Measurements from ENCODE around the gene SLC12A8.

The SLC12A8 gene

DNA sequence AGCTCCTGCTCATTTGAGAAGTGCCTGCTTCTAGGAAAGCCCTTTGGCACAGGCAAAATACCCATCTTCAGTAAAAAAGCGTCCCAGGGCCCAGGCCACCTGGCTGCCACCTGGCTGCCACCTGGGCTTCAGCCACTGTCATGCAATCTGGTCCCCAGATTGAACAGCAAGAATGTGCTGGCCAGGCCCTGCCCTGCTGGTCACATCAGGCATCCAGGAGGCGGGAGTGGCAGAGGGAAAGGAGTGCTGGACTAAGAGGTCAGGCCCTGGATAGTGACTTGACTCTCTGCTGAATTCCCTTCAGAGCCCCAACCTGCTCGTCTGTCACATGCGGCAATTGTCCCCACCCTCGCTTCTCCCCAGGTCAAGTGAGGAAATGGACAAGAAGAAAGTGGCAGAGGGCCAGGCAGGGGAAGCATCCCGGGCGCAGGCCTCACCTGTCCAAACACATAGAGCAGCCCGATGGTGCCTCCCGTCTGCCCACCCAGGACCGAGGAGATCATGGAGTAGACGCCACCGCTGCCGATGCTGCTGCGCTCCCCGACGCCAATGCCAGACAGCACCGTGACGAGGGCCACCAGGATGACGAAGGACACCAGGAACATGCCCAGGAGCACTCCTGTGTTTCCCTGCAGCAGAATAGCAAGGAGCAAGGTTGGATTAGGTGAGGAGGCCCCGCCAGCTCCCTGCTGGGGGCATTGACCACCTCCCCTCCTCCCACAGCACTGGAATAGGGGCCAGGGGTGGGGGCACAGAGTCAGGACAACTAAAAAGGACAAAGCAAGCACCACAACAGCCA is 25.5 kb downstream of the SLC12A8 start:
- no peak for DNase-seq (ENCODE audit: low read depth)

DNA sequence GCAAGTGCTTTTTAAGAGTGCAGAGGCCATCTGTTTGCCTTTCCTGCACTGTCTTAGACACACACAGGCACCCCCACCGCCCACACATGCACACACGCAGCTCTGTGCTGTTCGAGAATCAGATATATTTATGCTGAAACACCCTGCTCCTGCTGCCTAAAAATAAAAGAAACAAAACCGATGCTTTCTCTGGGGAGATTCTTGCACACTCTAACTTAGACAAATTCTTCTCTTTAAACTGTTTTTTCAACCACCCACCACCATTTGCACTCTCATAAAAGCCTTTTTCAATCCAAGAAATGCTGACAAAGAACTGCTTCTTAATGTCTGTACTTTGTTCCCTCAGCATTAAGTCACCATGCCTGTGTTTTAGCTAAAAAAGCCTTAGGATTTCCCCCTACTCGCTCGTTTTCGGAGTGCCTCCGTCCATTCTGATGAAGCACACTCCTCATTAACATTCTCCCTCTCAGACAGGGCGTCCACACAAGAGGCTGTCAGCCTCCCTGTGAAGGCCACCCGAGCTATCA is 26.2 kb downstream of the SLC12A8 start:
- no peak for DNase-seq (ENCODE audit: low read depth)

- no peak for DNase-seq (ENCODE audit: low read depth)
These were observed 26.7 kb downstream of the SLC12A8 start for GRCh38 chr3:125185805-125186204.

DNA sequence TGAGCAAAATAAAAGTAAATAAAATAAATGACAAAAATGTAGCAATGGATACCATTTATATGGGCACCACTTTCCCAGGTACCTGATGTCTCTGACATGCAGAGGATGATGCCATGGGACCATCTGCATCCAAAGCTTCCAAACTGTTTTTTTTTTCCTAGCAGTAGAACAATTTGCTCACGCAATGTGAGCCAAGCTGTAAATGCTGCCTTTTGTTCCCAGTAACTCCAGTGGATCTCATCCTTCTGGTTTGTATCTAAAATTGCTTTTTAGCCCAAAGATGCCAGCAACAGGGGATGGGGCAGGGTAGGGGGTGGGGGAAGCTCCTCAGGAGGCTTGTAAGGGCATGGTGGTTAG is 32.7 kb downstream of the SLC12A8 start:
- no peak for DNase-seq (ENCODE audit: low read depth)

GRCh38 chr3:125179143-125179883 is 33.2 kb downstream of the SLC12A8 start:
- DNase-seq (ENCODE audit: low read depth): no peak

GRCh38 chr3:125177746-125178145 is 34.8 kb downstream of the SLC12A8 start:
- DNase-seq (ENCODE audit: low read depth): no peak

GRCh38 chr3:125175295-125176078 is 37.1 kb downstream of the SLC12A8 start:
- DNase-seq (ENCODE audit: low read depth): no peak

DNA sequence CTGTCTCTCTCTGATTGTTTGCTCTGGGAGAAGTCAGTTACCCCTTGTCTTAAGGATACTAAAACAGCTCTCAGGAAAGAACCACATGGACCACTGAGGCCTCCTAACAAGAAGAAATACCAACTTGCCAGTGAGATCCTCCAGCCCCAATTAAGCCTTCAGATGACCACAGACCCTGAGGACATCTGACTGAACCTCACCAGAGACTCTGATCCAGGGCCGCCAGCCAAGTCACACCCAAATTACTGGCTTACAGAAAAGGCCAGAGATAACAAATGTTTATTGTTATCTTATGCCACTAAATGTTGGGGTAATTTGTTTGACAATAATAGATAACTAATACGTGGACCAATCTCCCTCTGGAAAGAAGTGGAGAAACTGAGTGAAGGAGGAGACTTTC is 40.2 kb downstream of the SLC12A8 start:
- no peak for DNase-seq (ENCODE audit: low read depth)

- DNase-seq (ENCODE audit: low read depth): no peak
These were observed 43.7 kb downstream of the SLC12A8 start for GRCh38 chr3:125168711-125169393.

GRCh38 chr3:125166599-125167136 is 45.9 kb downstream of the SLC12A8 start:
- no peak for DNase-seq (ENCODE audit: low read depth)

DNA sequence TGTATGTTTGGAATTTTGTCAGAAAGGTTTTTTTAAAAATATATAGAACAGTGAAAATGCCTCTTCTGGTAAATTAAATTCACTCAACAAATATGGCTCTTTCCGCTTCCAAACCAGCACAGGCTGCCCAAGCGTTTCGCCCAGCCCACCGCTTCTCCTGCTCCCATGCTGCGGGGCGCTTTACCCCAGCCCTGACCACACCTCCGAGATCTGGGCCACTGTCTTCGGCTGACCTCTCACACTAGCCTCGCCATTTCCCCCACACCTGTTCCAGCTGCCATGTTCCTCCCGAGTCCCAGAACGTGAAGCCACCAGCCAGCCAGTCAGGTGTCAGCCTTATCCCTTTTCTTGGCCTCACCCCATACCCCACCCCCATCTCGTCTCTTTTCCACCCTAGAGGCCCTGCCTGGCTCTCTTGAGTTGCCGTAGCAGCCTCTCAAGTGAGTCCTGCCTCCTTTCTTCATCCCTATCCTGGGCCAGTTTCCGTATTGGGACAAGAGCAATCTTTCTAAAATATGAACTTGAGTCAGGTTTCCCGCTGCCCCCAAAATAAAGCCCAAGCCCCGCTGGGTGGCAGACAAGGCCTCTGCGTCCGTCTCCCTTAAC is 46.5 kb downstream of the SLC12A8 start:
- DNase-seq (ENCODE audit: low read depth): no peak

DNA sequence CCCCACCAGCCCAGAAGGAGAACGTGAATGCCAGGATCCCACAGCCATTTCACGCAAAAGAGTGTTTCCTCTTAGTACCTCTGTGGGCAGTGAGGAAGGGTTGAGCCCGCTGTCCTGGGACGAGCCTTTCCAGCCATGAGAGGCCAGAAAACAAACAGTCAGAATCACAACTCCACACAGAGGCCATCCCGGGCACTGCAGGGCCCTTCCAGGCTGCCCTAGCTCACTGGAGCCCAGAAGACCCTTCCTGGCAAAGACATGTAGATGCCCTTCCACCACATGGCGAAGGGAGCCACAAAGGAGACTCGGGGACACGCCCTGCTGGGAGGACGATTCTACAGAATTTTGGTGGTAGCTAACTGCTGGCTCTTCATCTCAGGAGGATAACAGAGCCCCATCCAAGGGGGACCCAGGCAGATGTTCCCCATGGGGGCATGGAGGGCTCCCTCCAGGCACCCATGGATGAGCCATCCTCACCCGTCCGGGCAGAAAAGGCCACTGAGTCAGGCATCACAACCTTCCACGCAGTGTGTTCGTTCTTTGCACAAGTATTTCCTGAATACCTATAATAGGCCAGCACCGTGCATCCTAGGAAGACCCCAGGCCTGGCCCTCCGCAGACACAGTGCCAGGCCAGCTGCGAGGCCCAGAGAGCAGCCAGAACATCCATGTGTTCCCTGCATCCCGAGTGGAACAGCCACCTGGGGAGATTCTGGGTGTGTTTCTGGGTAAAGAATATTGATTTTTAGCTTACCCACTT is 47.2 kb downstream of the SLC12A8 start:
- DNase-seq (ENCODE audit: low read depth): no peak

GRCh38 chr3:125163739-125164601 is 48.6 kb downstream of the SLC12A8 start:
- no peak for DNase-seq (ENCODE audit: low read depth)

GRCh38 chr3:125161607-125162219 is 50.8 kb downstream of the SLC12A8 start:
- no peak for DNase-seq (ENCODE audit: low read depth)

DNA sequence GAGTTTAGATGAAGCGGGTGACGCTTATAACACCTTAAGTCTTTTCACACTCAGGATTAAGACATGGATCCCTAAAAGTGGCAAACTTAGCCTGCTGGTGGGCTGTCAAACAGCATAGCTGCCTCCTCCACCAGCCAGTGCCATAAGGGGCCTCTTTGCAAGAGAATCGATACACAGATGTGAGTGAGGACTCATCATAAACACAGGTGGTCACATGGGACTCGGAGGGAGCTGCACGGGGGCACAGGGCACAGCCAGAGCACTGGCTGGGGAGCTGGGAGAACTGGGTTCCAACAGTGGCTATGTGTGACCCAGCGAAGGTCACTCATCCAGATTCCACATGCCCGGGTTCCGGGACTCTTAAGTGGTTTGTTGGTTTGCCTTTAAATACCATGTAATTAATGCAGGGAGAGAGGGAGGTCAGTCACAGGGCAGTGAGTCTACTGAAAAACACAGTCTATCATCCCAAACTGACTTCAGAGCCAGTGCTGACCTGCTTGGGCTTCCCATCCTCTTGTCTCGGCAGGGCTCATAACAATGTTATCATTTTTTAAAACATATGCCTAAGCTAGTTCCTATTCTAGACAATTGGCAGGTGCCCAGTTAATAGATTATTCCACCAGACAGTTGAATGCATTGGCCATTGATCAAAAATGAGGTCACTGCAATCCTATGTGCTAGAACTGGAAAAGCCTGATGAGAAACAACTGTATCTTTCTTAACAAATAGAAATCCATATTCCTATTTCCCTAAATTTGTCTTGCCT is 51.8 kb downstream of the SLC12A8 start:
- DNase-seq (ENCODE audit: low read depth): no peak

DNA sequence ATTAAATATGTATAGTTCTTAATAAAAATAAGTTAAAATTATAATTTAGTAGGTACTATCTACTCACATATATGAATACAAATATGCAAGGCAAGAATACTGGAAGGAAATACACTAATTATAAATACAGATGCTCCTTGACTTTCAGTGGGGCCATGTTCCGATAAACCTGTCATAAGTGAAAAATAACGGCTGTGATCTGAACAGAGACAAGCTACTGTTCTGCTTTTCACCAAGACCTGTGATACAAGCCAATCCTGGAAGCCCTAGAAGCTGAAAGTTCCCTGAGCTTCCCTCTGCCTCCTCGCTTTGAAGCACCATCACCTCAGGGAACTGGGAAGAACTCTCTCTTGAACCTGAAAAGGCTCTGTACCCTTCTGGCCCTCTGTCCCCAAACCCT is 55.4 kb downstream of the SLC12A8 start:
- no peak for DNase-seq (ENCODE audit: low read depth)

DNA sequence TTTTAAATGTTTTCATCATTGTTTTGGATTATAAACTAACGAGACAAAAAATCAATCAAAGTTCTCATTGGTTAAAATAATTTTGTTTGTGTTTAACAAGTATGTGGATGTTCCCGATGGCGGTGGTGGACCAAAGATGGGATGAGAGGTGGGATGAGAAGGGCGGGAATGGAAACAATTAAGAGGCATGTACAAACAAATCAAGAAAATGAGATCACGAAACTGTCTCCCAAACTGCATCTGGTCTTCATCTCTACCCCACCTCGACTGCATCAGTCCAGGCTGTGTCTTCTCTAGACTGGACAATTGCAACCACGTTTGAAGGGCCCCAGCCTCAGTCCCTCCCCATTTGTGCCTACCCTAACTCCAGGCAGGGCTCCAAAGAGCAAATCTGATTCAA is 56.1 kb downstream of the SLC12A8 start:
- DNase-seq (ENCODE audit: low read depth): no peak

- DNase-seq (ENCODE audit: low read depth): no peak
These were observed 57.7 kb downstream of the SLC12A8 start for GRCh38 chr3:125154800-125155269.
